Sciatic nerve (tissue), 2 donors: Measurements from ENCODE around the gene SPP1. TPM values are rescaled to one million over a fixed set of nuclear protein-coding genes. Genes with fewer than 3 reads are reported as not detected.
A peak's percentile ranks its signal among the peaks of the same experiment; 100 is the strongest.

Experiments used
- ATAC-seq: fragments of 200-7000 bp; cut with Tn5 transposase; one replicate; pipeline ENCODE4 v1.9.1; 2020; ENCODE audit warnings: mild to moderate bottlenecking, moderate library complexity
- DNase-seq: peaks from one replicate; pipeline ENCODE4 v3.0.0-alpha.2; 2020; ENCODE audit warnings: low spot score
- intact Hi-C: fragments of 100-400 bp; cut with DNase I; formaldehyde crosslinking; loops from one replicate; pipeline ENCODE4 v1.14.2; 2022
- total RNA-seq: library from RNA; stranded (reverse); fragmentation: NEBNext Ultra II Directional; extraction: Animal tissue kit (Norgen Biotek cat#: 25700); gene quantifications from one replicate; pipeline ENCODE4 v1.2.1, GENCODE V29; 2021
- donor health status: DM: no; HTN: no; CAD: no.
- donor health status: DM: no; HTN: no; CAD: no.

The SPP1 gene
- total RNA-seq, 1 donor from 2014 or later, result 254 TPM

DNA sequence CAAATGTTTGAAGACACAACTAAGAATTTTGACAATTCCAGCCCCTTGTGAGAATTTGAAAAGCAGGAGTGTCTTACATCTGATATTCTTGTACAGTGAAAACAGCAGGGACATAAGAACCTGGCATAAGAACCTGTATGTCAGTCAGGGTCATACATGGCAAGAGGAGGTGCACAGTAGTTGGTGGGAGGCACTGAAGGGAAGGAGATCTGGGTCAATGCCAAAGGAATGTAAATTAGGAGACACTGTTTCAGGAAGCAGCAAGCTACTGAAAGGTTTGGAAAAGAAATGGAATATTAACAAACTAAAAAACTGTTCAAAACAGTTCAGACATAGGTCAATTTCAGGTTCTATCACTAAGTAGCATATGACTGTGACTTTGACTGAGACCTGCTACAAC, 25.0 kb upstream of the SPP1 start:
- ATAC-seq (no peak), DNase-seq (no peak)
- intact Hi-C loops, result no loop called here

- intact Hi-C loops, result no loop called here
- no peak for DNase-seq
- ATAC-seq, result no peak
Observed at GRCh38 chr4:87950936-87951511, 24.5 kb upstream of the SPP1 start.

DNA sequence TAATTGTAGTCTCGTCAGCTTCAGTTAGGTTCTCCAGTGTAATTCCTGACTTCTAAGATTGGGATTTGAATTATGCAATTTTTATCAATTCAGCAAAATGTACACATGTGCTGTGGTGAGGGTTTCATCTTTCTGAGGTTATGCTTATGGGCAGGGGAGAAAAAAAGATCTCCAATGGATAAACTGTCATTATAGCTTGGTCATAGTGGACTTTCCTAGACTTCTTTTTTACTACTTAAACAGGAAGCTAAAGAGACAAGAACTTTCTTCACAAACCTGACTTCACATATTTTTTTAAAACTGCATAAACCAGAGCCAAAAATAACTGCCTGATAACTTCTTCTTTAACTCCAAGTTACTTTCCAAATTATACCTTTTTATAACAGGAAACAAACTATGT, 21.7 kb upstream of the SPP1 start:
- no peak for ATAC-seq
- no peak for DNase-seq
- intact Hi-C loops, result no loop called here

GRCh38 chr4:87956501-87956900, 19.0 kb upstream of the SPP1 start:
- ATAC-seq (no peak), DNase-seq (no peak)
- intact Hi-C loops, result no loop called here

DNA sequence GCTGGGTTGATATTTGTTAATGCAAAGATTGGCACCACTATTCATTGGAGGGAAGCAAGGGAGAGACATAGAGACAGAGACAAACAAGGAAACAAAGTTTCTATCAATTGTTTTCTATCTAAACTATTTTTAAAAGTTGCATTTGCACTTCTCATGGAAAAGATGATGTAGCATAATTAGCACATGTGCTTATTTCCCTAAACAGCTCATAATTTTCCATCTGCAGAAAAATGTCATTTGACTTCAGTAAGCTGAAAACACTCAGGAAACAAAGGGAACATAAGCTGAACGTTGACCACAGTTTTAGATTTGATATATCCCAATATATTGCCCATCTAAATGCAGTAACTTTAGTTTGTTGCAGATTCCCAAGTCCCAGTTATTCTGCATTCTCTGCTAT, 18.5 kb upstream of the SPP1 start:
- DNase-seq (no peak), ATAC-seq (no peak)
- intact Hi-C loops, result no loop called here

DNA sequence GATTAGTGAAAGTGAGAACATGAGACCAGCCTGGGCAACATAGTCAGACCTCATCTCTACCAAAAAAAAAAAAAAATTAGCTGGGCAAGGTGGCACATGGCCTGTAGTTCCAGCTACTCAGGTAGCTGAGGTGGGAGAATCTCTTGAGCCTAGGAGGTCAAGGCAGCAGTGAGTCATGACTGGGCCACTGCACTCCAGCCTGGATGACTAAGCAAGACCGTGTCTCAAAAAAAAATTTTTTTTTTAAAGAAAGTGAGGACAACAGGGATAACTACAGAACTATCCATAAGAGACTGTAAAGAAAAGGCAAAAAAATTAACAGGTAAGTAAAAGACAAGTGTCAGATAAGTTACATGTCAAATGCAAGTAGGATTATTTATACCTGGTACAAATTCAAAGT, 13.5 kb upstream of the SPP1 start:
- intact Hi-C loops, result no loop called here

GRCh38 chr4:87962398-87963146, 12.9 kb upstream of the SPP1 start:
- no peak for DNase-seq
- no peak for ATAC-seq
- intact Hi-C loops, result no loop called here

More for the DNA sequence above, 13.5 kb upstream of the SPP1 start:
- DNase-seq (no peak), ATAC-seq (no peak)

DNA sequence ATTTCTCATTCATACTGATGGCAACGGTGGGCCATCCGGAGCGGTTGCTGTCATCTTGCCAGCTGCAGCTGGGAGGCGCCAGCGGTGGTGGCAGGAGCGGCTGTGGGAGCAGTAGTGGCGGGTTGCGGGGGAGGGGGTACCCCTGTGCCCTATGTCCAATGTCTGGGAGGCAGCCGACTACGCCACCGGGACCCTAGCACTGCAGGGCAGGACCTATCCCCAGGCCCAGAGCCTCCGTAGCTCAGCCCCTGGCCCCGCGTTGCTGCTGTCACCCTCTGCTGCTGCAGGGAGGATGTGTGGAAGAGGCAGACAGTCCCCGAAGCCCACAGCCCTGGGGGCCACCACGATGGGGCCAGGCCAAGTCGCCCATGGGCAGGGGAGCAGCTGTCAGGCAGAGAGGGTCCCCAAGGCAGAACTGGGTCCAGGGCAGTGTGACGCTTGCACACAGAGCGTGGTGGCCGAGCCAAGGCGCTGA, 10.0 kb upstream of the SPP1 start:
- no peak for DNase-seq
- intact Hi-C loops, result no loop called here
- ATAC-seq, result peak; percentile 22

DNA sequence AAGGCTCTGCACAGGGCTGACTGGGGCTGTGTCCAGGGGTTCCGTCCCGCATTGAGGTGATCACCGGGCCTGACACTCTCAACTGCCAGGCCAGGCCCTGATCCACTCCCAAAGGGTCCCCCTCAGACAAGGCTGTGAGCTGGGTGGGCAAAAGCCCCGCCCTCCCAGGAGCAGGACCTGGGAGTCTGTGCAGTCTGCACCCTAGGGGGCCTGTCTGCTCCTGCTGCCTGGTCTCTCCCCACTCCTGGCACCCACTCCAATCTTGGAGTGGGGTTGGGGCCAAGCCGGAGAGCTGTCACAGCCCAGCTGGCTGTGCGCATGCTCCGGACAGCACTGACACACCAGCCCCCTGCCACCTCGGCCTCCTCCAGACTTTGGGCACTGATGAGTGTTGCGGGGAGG, 9.4 kb upstream of the SPP1 start:
- DNase-seq, result no peak
- intact Hi-C loops, result no loop called here
- ATAC-seq, result no peak

- DNase-seq (no peak), ATAC-seq (no peak)
- intact Hi-C loops, result no loop called here
Observed at GRCh38 chr4:87967193-87967592, 8.3 kb upstream of the SPP1 start.

DNA sequence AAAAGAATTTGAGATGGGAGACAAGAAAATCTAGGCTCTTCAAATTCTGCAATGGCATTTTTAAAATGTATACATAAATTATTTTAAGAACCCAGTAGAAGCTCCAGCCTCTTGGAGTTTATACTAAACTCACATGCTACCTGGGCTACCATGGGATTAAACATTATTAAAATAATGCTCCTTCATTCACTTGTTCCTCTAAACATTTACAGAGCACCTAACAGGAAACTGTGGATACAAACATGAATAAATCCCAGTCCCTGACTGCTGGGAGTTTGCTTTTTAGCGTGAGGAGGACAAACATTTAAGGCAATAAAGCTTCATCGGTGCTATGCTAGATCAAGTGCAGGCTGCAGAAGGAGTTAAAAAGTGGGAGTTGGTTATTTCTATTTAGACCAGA, 5.4 kb upstream of the SPP1 start:
- intact Hi-C loops, result loop anchor here (5.0 kb wide), 1 partner anchor 108 kb away; no protein-coding TSS in a partner anchor
- ATAC-seq (no peak), DNase-seq (no peak)

GRCh38 chr4:87971866-87972265, 3.6 kb upstream of the SPP1 start:
- ATAC-seq (no peak), DNase-seq (no peak)
- intact Hi-C loops, result loop anchor here (5.0 kb wide), 1 partner anchor 110 kb away; no protein-coding TSS in a partner anchor

- intact Hi-C loops, result loop anchor here (5.0 kb wide), 1 partner anchor 111 kb away; no protein-coding TSS in a partner anchor
- DNase-seq (peak; percentile 85), ATAC-seq (peak; percentile 90)
Observed at GRCh38 chr4:87973283-87974169, 2.0 kb upstream of the SPP1 start.

DNA sequence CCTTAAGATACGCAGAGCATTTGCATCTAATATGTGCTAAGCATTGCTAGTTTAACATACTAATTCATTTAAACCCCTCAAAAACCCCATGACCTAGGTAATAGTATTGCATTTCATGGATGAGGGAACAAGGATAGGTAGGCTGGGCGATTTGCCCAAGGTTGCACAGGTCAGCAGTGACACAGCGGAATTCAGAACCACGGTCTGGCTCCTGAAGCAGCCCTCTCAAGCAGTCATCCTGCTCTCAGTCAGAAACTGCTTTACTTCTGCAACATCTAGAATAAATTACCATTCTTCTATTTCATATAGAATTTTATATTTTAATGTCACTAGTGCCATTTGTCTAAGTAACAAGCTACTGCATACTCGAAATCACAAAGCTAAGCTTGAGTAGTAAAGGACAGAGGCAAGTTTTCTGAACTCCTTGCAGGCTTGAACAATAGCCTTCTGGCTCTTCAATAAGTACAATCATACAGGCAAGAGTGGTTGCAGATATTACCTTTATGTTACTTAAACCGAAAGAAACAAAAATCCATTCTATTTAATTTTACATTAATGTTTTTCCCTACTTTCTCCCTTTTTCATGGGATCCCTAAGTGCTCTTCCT, 555 bp upstream of the SPP1 start:
- intact Hi-C loops, result loop anchor here (5.0 kb wide), 1 partner anchor 113 kb away; no protein-coding TSS in a partner anchor
- no peak for ATAC-seq
- DNase-seq, result no peak

- intact Hi-C loops, result no loop called here
- no peak for ATAC-seq
Observed at GRCh38 chr4:87977521-87978278, 2.2 kb downstream of the SPP1 start.

DNA sequence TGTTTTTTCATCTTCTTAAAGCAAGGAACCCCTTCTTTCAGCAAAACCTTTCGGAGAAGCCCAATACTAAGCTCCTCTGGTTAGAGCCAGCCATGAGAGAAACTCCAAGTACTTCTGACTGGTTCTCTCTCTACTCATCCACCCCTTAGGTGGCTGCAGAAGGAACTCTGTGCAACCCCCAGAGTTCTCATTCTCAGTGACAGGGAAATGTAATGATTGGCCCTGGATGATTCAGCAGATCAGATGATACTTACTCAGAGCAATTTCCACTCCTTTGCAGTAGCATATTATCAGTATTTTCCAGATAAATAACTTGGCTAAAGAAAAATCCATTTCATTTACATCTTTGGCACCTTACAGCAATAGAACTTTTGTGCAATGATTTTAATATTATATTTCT, 3.2 kb downstream of the SPP1 start:
- no peak for ATAC-seq
- DNase-seq, result no peak
- intact Hi-C loops, result no loop called here

More at GRCh38 chr4:87977521-87978278, 2.2 kb downstream of the SPP1 start:
- no peak for DNase-seq

DNA sequence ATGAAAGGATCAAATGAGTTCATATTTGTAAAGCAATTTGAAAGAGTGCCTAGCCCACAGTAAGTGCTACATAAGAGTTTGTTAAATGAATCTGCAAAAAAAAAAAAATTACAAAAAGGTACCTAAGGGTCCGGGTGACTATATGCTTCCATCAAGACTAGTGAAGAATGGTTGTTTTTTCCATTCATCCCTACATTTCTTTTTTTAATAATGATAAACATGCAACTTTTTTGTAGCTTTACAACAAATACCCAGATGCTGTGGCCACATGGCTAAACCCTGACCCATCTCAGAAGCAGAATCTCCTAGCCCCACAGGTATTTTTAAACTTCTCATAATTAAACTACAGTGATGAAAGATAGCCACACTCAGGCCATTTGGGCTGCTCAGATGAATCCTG, 4.3 kb downstream of the SPP1 start:
- ATAC-seq, result no peak
- DNase-seq, result no peak
- intact Hi-C loops, result no loop called here

DNA sequence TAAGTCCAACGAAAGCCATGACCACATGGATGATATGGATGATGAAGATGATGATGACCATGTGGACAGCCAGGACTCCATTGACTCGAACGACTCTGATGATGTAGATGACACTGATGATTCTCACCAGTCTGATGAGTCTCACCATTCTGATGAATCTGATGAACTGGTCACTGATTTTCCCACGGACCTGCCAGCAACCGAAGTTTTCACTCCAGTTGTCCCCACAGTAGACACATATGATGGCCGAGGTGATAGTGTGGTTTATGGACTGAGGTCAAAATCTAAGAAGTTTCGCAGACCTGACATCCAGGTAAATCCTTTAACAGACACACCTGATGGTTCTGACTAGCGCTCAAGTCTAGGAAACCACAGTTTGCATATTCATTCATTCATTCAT, 6.0 kb downstream of the SPP1 start:
- no peak for DNase-seq
- intact Hi-C loops, result no loop called here
- no peak for ATAC-seq

GRCh38 chr4:87982036-87982435, 6.5 kb downstream of the SPP1 start:
- no peak for ATAC-seq
- intact Hi-C loops, result no loop called here
- no peak for DNase-seq
